ENCODE results near the gene THSD7A. TPM values are rescaled to one million over a fixed set of nuclear protein-coding genes. Genes with fewer than 3 reads are reported as not detected.

The THSD7A gene
- total and polyA plus RNA-seq, 8 donors, result 3.7 to 20.8 (median 17.8) TPM

GRCh38 chr7:11420049-11420448, 411.9 kb downstream of the THSD7A start:
- no peaks in the 10 kb centered on the region for H3K4me1 ChIP-seq
- ATAC-seq (no peak), DNase-seq (no peak)
- H3K27ac ChIP-seq, result no peak overlapping the region
- H3K27me3 ChIP-seq, result no peaks in the 10 kb centered on the region
- H3K36me3 ChIP-seq, result peaks cover 0 to 6% of the 10 kb centered on the region in 2 donors
- peaks cover 0 to 11% of the 10 kb centered on the region in 2 donors for H3K9me3 ChIP-seq
- no peak overlapping the region for H3K4me3 ChIP-seq
- no peak for TF ChIP-seq CTCF (IDR thresholded peaks at IDR 0.05)
- intact Hi-C loops (cut with DNase I), result no loop called here

GRCh38 chr7:11416641-11417458, 415.1 kb downstream of the THSD7A start:
- intact Hi-C loops (cut with DNase I), result no loop called here
- no peak for ATAC-seq
- no peak for DNase-seq

GRCh38 chr7:11415101-11415500, 416.9 kb downstream of the THSD7A start:
- Histone ChIP-seq H3K27me3 (no peaks in the 10 kb centered on the region), H3K27ac (no peak overlapping the region)

More at GRCh38 chr7:11416641-11417458, 415.1 kb downstream of the THSD7A start:
- Histone ChIP-seq H3K27me3 (no peaks in the 10 kb centered on the region), H3K36me3 (peaks cover 0 to 6% of the 10 kb centered on the region in 2 donors), H3K4me3 (no peak overlapping the region), H3K9me3 (peaks cover 0 to 20% of the 10 kb centered on the region in 2 donors), H3K4me1 (no peaks in the 10 kb centered on the region), H3K27ac (no peak overlapping the region)
- TF ChIP-seq CTCF (IDR thresholded peaks at IDR 0.05), result no peak

GRCh38 chr7:11413901-11414300, 418.1 kb downstream of the THSD7A start:
- ATAC-seq (no peak), DNase-seq (no peak)
- Histone ChIP-seq H3K4me1 (no peaks in the 10 kb centered on the region), H3K27me3 (no peaks in the 10 kb centered on the region), H3K36me3 (no peaks in the 10 kb centered on the region), H3K4me3 (no peak overlapping the region), H3K9me3 (peaks cover 0 to 10% of the 10 kb centered on the region in 2 donors), H3K27ac (no peak overlapping the region)
- intact Hi-C loops (cut with DNase I), result no loop called here
- TF ChIP-seq CTCF (IDR thresholded peaks at IDR 0.05), result no peak

More at GRCh38 chr7:11415101-11415500, 416.9 kb downstream of the THSD7A start:
- H3K4me1 ChIP-seq, result no peaks in the 10 kb centered on the region
- no peak for ATAC-seq
- no peak for TF ChIP-seq CTCF (IDR thresholded peaks at IDR 0.05)
- H3K9me3 ChIP-seq, result peaks cover 0 to 12% of the 10 kb centered on the region in 2 donors
- H3K4me3 ChIP-seq, result no peak overlapping the region
- H3K36me3 ChIP-seq, result no peaks in the 10 kb centered on the region
- intact Hi-C loops (cut with DNase I), result no loop called here
- no peak for DNase-seq

GRCh38 chr7:11412036-11412435, 420.0 kb downstream of the THSD7A start:
- Histone ChIP-seq H3K27me3 (no peaks in the 10 kb centered on the region), H3K4me3 (no peak overlapping the region), H3K4me1 (no peaks in the 10 kb centered on the region), H3K9me3 (peaks cover 0 to 10% of the 10 kb centered on the region in 2 donors), H3K27ac (no peak overlapping the region), H3K36me3 (no peaks in the 10 kb centered on the region)
- intact Hi-C loops (cut with DNase I), result no loop called here
- ATAC-seq, result no peak
- no peak for DNase-seq
- TF ChIP-seq CTCF (IDR thresholded peaks at IDR 0.05), result no peak
